Suprapubic skin (tissue), 4 donors: ENCODE results near the gene CLBA1. TPM values are rescaled to one million over a fixed set of nuclear protein-coding genes. Genes with fewer than 3 reads are reported as not detected.
"Not testable (repeated sequence)": the region's sequence is repeated elsewhere in the genome, so short reads cannot be mapped to it uniquely, and the experiment has no call there.

Experiments
- DNase-seq, 2 donors: peaks; one replicate each; pipeline ENCODE4 v3.0.0-alpha.2; 2019; ENCODE audit warnings: low spot score in 2 of 2
- H3K27ac ChIP-seq: fragments of 200-600 bp; sonication (generic); one replicate; pipeline ENCODE4 v1.5.1; 2019
- H3K27me3 ChIP-seq: fragments of 200-600 bp; sonication (generic); one replicate; pipeline ENCODE4 v1.5.1; 2019
- H3K36me3 ChIP-seq: fragments of 200-600 bp; sonication (generic); one replicate; pipeline ENCODE4 v1.5.1; 2019
- H3K4me1 ChIP-seq: fragments of 200-600 bp; sonication (generic); one replicate; pipeline ENCODE4 v1.5.1; 2019
- H3K4me3 ChIP-seq: fragments of 200-600 bp; sonication (generic); one replicate; pipeline ENCODE4 v1.5.1; 2019; ENCODE audit warnings: mild to moderate bottlenecking
- H3K9me3 ChIP-seq: fragments of 200-600 bp; sonication (generic); one replicate; pipeline ENCODE4 v1.5.1; 2019
- CTCF ChIP-seq, 2 donors: fragments of 200-600 bp in 1 of 2; fragments of 450-650 bp in 1 of 2; sonication (generic) in 1 of 2; IDR thresholded peaks; one replicate each; pipeline ENCODE4 v1.5.1; 2016 to 2019; ENCODE audit warnings: antibody characterized with exemption in 2 of 2, mild to moderate bottlenecking in 1 of 2, moderate library complexity in 1 of 2
- EP300 ChIP-seq: sonication (generic); formaldehyde crosslinking; IDR thresholded peaks from one replicate; pipeline ENCODE4 v1.6.1; 2017; ENCODE audit warnings: antibody characterized with exemption
- POLR2A ChIP-seq, 2 donors: fragments of 450-650 bp; IDR thresholded peaks; one replicate each; pipeline ENCODE4 v1.6.1; 2017; ENCODE audit warnings: antibody characterized with exemption in 2 of 2, mild to moderate bottlenecking in 2 of 2, moderate library complexity in 2 of 2
- POLR2AphosphoS5 ChIP-seq, 3 donors: sonication (generic); formaldehyde crosslinking; IDR thresholded peaks; one replicate each; pipeline ENCODE4 v1.6.1; 2017; ENCODE audit warnings: antibody characterized with exemption in 3 of 3
- WGBS: methylation state at CpG from one replicate; pipeline ENCODE4 v1.1.5; 2018; 5-methylcytosine and 5-hydroxymethylcytosine counted together
- total RNA-seq, 4 donors: library from RNA; depleted of rRNA; stranded (reverse); fragments of >200 nt; gene quantifications; one replicate each; pipeline ENCODE4 v1.1.0, GENCODE V29; 2016

Gene CLBA1
- total RNA-seq, 4 donors from 2014 or later = 6.3 to 10.9 (median 9.1) TPM

DNA sequence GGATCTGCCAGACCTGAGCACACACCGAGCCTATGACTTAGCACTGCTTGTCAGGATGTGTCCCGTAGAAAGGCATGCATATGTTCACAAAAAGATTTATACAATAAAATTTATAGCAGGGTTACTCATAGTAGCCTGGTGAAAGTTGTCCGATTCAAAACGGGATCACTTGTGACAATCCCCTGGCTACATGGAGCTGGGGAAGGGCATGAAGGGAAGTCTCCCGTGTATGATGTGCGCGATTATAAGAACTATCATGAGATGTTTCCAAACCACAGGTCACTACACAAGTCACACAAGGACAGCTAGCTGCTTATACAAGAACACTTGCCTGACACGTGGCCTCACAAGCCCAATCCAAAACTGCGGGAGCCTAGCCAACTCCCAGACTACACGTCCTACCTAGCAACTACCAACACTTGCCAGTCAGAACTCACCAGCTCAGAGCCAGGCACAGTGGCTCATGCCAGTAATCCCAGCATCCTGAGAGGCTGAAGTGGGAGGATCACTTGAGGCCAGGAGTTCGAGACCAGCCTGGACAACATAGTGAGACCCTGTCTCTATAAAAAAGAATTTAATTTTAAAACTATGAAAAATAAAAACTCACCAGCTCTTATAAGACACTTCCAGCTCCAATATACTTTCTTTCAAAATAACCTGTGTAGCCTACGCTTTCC is 42.8 kb downstream of the CLBA1 start:
- Histone ChIP-seq H3K4me1 (no peaks in the 10 kb centered on the region), H3K27ac (no peak overlapping the region), H3K4me3 (no peak overlapping the region), H3K27me3 (no peaks in the 10 kb centered on the region), H3K36me3 (no peaks in the 10 kb centered on the region), H3K9me3 (no peaks in the 10 kb centered on the region)
- 60% methylated on average over 12 of the region's 12 CpGs for WGBS
- DNase-seq = no peak
- TF ChIP-seq POLR2A (IDR thresholded peaks at IDR 0.05) (no peak), EP300 (no peak), CTCF (IDR thresholded peaks at IDR 0.05) (no peak), POLR2AphosphoS5 (IDR thresholded peaks at IDR 0.05) (no peak)

- TF ChIP-seq CTCF (IDR thresholded peaks at IDR 0.05) (no peak), POLR2AphosphoS5 (IDR thresholded peaks at IDR 0.05) (no peak), EP300 (no peak), POLR2A (IDR thresholded peaks at IDR 0.05) (no peak)
- H3K27me3 ChIP-seq = no peaks in the 10 kb centered on the region
- no peaks in the 10 kb centered on the region for H3K4me1 ChIP-seq
- no peak overlapping the region for H3K4me3 ChIP-seq
- 93% methylated on average over 6 of the region's 7 CpGs for WGBS
- H3K27ac ChIP-seq = no peak overlapping the region
- DNase-seq = peak in 1 of 2 donors; percentile 49
- no peaks in the 10 kb centered on the region for H3K9me3 ChIP-seq
- H3K36me3 ChIP-seq = no peaks in the 10 kb centered on the region
These were observed 43.8 kb downstream of the CLBA1 start for GRCh38 chr14:105029402-105029801.

DNA sequence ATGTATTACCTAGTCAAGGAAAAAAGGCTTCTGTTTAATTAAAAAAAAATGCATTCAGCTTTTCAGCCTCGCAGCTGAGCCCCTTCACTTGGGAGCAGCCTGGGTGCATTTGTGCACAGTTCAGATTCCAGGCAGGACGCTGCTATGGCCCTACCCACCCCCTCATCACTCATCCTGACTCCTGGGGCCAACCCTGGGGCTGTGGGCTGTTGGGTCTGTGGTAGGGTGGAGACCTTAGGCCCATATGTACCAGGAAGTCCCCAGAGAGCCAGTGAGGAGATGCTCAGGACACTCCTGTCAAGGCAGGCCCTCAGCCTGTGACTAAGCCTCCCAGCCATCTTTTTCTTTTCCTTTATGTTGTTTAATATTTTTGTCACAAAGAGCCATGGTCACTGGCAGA is 44.6 kb downstream of the CLBA1 start:
- no peaks in the 10 kb centered on the region for H3K4me1 ChIP-seq
- H3K27ac ChIP-seq = no peak overlapping the region
- H3K9me3 ChIP-seq = no peaks in the 10 kb centered on the region
- H3K27me3 ChIP-seq = no peaks in the 10 kb centered on the region
- TF ChIP-seq POLR2AphosphoS5 (IDR thresholded peaks at IDR 0.05) = no peak
- no peak for TF ChIP-seq EP300
- no peak for TF ChIP-seq CTCF (IDR thresholded peaks at IDR 0.05)
- TF ChIP-seq POLR2A (IDR thresholded peaks at IDR 0.05) = no peak
- H3K4me3 ChIP-seq = no peak overlapping the region
- no peaks in the 10 kb centered on the region for H3K36me3 ChIP-seq
- DNase-seq = no peak
- WGBS = 74% methylated on average over 2 of the region's 2 CpGs

GRCh38 chr14:105030836-105031396 is 45.3 kb downstream of the CLBA1 start:
- no peak overlapping the region for H3K4me3 ChIP-seq
- no peaks in the 10 kb centered on the region for H3K36me3 ChIP-seq
- no peak overlapping the region for H3K27ac ChIP-seq
- TF ChIP-seq POLR2AphosphoS5 (IDR thresholded peaks at IDR 0.05) (no peak), EP300 (no peak), POLR2A (IDR thresholded peaks at IDR 0.05) (no peak), CTCF (IDR thresholded peaks at IDR 0.05) (no peak)
- H3K27me3 ChIP-seq = no peaks in the 10 kb centered on the region
- H3K9me3 ChIP-seq = no peaks in the 10 kb centered on the region
- no peaks in the 10 kb centered on the region for H3K4me1 ChIP-seq
- DNase-seq = no peak
- 92% methylated on average over 9 of the region's 9 CpGs for WGBS

DNA sequence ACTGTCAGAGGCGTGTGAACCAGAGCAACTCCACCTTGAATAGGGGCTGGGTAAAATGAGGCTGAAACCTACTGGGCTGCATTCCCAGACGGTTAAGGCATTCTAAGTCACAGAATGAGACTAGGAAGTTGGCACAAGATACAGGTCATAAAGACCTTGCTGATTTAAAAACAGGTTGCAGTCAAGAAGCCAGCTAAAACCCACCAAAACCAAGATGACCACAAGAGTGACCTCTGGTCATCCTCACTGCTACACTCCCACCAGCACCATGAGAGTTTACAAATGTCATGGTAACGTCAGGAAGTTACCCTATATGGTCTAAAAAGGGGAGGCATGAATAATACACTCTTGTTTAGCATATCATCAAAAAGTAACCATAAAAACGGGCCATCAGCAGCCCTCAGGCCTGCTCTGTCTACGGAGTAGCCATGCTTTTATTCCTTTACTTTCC is 46.9 kb downstream of the CLBA1 start:
- not testable (repeated sequence) for H3K27me3 ChIP-seq, H3K9me3 ChIP-seq, H3K4me1 ChIP-seq, H3K36me3 ChIP-seq, DNase-seq, H3K4me3 ChIP-seq
- H3K27ac ChIP-seq = peak overlapping the region; percentile 57
- WGBS = 76% methylated on average over 5 of the region's 5 CpGs

DNA sequence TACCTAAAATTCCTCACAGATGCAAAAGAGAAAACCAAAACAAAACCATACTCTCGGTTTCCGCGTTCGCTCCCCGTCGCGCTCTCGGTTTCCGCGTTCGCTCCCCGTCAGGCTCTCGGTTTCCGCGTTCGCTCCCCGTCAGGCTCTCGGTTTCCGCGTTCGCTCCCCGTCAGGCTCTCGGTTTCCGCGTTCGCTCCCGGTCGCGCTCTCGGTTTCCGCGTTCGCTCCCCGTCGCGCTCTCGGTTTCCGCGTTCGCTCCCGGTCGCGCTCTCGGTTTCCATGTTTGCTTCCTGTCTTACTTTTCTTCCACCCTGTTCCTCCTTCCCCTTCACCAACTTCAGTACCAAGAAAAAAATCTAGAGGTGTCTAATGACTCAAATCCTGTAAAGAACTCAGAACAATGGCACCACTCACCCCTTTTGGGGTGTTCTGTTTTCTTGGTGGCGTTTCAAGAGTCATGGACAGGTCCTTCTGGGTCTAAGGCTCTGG is 47.9 kb downstream of the CLBA1 start:
- H3K36me3 ChIP-seq = not testable (repeated sequence)
- peak overlapping the region; percentile 57 for H3K27ac ChIP-seq

More for the DNA sequence above, 47.9 kb downstream of the CLBA1 start:
- peak overlapping the region; percentile 54 for H3K4me3 ChIP-seq
- not testable (repeated sequence) for DNase-seq, H3K9me3 ChIP-seq, H3K27me3 ChIP-seq, H3K4me1 ChIP-seq
- 9% methylated on average over 42 of the region's 45 CpGs for WGBS
